HL-60 (cell line): Measurements from ENCODE around the gene SHROOM3.

Source experiments
- GABPA ChIP-seq: IDR thresholded peaks from 2 replicates; pipeline ENCODE4 v1.6.1; 2012; ENCODE audit warnings: low read depth
- POLR2AphosphoS5 ChIP-seq: IDR thresholded peaks from 2 replicates; pipeline ENCODE4 v1.6.1; 2012; ENCODE audit warnings: low read depth
- TF ChIP-seq, protein P1 (sequence below): IDR thresholded peaks from one replicate; pipeline ENCODE4 v1.5.1; 2011; ENCODE audit warnings: low read length, control low read depth, inconsistent platforms; ENCODE audit not compliant: insufficient read depth

DNA sequence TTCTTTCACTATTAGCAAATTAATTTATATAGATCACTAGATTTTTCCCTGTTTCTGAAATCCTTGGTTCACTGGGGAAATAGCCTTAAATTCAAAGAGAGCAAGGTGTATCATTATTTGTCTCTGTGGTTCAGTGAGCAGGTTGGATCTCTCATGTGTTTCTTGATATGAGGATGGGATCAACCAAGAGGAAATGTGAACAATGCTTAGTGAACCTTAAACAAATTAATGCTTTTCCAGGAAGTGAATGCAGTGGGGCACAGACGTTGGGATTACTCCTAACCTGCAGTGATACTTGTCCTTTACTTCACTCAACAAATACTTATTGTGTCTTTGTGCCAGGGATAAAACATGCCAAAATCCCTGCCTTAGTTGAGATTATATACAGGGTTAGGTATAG is 193.2 kb downstream of the SHROOM3 start:
- TF ChIP-seq, protein P1, sequence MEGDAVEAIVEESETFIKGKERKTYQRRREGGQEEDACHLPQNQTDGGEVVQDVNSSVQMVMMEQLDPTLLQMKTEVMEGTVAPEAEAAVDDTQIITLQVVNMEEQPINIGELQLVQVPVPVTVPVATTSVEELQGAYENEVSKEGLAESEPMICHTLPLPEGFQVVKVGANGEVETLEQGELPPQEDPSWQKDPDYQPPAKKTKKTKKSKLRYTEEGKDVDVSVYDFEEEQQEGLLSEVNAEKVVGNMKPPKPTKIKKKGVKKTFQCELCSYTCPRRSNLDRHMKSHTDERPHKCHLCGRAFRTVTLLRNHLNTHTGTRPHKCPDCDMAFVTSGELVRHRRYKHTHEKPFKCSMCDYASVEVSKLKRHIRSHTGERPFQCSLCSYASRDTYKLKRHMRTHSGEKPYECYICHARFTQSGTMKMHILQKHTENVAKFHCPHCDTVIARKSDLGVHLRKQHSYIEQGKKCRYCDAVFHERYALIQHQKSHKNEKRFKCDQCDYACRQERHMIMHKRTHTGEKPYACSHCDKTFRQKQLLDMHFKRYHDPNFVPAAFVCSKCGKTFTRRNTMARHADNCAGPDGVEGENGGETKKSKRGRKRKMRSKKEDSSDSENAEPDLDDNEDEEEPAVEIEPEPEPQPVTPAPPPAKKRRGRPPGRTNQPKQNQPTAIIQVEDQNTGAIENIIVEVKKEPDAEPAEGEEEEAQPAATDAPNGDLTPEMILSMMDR, result no peak
- TF ChIP-seq GABPA, result no peak
- no peak for TF ChIP-seq POLR2AphosphoS5
